DMS53 treated with DMSO at 0.1 percent for 48 hours (cell line): Measurements from ENCODE around the gene TMEM256.

ENCODE experiments used
- DNase-seq: peaks from one replicate; lab custom pipeline; 2025; ENCODE audit not compliant: unreplicated experiment; lab: John Stamatoyannopoulos, UW

TMEM256 gene

DNA sequence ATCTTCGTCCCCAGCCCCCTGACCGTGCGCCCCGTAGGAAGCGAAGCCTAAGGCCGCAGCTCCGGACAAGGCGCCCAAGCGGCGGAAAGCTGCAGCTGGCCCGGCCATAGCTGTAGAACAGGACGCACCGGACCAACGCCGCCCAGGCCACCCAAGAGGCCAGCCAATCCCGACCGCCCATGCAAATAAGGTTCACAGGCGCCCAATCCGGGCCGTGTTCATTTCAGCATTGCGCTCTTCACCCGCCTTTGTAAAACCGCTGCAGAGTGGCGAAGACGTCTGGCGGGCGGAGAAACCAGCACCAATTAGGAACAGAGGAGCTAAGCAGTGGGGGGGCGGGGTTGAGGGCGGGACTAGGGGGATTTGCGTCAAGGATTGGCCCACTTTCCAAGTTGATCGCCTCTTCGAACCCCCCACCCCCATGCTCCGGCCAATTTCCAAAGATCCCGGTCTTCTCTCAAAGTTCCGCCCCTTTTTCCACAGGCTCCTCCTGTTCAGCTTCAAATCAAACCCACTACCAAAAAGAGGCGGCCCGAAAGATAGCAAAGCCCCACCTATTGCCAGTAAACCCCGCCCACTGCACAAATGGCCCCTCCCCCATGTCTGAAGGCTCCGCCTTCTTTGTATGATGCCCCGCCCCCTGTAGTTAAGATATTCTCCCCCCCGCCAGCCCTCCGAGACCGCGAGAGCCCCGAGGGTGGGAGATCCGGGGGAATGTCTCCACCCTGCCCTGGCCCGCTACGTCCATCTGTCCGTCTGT is at the start of gene TMEM256:
Gene TMEM256 (minus strand): TSS at position 121 of the 760 bp plus-strand sequence. CDS start 13 bp downstream, at position 108.
- peak; percentile 100 for DNase-seq

DNA sequence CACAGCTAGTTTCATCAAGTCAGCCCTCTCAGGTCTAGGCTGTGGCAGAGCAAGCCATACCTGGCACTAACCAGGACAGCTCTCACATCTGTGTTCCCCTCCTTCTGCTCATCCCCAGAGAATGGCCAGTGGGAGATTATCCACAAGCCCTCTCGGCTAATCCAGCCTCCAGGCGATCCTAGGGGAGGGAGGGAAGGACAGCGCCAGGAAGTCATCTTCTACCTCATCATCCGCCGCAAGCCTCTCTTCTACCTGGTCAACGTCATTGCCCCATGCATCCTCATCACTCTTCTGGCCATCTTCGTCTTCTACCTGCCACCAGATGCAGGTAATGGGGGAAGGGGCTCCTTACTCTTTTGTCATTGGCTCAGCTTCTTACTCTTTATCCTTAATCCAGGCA is 44.6 kb upstream of the TMEM256 start:
- no peak for DNase-seq

DNA sequence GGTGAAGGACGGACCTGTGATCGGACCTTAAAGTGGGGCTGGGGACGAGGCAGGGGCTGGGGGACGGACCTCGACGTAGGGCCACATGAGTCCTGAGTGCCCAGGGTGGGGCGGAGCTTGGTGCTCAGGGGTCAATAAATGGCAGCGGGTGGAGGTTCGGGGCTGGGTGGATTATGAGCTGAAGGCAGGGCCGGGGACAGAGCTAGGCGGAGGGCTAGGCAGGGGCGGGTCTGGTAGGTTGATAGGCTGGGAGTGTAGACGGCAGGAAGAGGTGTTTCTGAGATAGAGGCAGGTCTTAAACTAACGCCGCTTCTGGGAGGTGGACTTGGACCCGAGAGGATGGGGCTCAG is 41.7 kb upstream of the TMEM256 start:
- DNase-seq, result peak; percentile 81

DNA sequence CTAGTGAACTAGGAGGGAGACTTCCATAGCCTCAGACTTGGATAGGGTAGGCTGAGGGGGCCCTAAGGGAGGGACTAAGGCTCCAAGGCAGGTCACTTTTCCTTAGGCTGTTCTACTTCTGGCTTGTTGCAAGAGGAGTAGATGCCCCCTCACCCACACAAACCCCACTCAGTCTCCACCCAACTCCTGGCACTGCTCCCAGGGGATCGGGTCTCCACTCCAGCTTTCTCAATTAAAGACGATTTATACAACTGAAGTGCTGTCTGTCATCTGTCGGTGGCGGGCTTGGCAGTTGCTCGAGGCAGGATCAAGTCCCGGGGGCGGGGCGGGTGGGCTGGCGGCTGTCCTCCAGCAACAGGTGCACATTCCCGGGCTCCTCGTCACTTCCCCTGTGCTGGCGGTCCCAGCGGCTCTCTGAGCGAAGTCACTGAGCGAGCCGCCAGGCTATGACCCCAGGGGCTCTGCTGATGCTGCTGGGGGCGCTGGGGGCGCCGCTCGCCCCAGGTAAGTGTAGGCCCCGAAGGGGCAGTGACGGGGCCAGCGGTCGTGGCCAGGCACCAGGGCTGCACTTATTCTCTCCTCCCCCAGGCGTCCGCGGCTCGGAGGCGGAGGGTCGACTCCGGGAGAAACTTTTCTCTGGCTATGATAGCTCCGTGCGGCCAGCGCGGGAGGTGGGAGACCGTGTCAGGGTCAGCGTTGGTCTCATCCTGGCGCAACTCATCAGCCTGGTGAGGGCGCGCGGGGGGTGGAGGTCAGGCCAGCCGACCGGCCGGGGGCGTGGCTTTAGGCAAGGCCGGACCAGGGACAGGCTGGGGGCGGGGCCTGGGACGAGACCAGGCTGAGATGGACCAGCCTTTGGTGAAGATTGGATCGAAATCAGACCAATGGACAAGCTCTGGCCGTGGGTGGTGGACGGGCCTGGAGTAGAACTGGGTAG is 41.1 kb upstream of the TMEM256 start, which contains the start of gene CHRNB1:
Gene CHRNB1 (plus strand): TSS at position 380 of the 937 bp plus-strand sequence. CDS start 67 bp downstream, at position 447.
- DNase-seq, result peak; percentile 81

DNA sequence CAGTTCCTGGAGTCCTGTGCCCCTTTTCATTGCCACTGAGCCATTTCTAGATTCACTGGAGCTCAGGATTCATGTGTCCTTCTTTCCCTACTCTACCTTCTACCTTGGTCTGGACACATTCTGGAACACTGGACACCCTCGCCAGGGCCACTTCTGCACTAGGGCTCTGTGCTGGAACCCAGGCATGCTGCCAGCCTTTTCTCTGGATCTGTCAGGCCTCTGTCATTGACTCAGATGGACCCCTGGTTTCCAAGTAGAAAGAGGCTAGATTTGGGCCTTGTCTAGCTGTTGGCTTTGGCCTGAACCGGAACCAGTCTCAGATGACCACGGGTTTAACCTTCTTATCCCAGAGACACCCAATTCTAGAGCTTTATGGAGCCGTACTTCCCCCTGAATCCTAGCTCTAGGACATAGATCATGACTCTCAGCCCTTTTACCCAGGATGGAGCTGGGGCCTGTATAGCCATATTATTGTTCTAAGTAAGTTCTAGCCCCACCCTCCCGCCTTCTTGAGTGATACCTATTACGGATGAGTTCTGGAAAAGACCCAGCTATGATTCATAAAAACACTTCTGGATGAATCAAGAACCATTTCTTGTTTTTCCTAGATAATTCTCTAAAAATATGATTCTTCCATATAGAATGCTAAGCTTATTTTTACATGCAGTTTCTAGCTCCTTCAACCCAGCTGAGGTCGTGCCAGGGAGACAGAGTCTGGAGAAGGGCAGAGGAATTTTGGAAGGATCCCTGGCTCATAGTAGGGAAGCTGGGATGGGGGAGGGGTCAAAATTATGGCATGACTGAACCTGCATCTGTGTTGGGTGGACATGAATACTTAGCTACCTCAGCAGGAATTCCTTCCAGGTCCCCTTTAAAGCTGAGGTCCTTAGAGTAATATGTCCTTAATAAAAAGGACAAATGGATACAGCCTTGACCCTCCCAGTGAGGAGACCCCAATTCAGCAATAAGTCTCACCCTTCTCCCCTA is 39.9 kb upstream of the TMEM256 start:
- no peak for DNase-seq

DNA sequence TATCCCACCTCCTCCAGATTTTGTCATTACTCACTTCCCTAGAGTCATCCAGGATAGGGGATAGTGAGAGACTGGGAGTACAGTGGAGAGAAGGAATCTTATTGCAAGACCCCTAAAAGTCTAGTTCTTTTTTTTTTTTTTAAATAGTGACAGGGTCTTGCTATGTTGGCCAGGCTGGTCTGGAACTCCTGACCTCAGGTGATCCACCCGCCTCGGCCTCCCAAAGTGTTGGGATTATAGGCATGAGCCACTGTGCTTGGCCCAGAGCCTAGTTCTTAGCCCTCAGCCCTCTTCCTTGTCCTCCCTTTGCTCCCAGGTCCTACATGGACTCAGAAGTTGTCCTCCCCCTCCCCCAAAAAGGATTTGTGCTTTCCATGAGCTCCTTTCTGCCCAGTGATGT is 38.2 kb upstream of the TMEM256 start:
- DNase-seq, result no peak

DNA sequence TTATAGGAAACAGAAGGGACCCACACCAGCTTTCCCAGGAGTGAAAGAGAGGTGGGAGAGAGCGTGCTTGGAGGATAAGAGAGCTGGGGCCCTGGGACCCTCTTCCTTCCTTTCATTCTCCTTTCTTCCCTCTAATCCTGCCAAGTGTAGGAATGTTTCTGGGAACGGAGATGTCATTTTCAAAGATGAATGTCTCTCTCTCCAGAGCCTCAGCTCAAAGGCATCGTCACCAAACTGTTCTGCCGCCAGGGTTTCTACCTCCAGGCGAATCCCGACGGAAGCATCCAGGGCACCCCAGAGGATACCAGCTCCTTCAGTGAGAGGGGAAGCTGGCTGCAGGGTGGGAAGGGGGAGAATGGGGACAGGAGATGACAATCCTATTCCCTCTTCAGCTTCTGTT is 37.4 kb upstream of the TMEM256 start:
- DNase-seq, result no peak

DNA sequence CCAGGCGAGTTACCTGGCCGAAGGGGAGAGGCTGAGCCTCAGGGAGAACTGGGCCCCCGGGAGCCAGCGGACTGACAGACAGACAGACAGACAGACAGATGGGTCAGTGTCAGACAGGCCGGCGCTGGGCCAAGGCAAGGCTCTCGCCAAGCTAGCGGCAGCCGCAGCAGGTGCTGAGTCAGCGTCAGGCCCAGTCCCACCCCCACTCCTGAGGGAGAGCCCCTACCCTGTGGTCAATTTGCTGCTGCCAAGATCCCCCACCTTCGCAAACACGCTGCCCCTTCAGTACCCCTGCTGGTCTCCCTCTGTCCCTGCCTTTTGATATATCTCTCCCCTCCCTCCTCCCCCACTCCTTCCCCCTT is 36.9 kb upstream of the TMEM256 start:
- no peak for DNase-seq

DNA sequence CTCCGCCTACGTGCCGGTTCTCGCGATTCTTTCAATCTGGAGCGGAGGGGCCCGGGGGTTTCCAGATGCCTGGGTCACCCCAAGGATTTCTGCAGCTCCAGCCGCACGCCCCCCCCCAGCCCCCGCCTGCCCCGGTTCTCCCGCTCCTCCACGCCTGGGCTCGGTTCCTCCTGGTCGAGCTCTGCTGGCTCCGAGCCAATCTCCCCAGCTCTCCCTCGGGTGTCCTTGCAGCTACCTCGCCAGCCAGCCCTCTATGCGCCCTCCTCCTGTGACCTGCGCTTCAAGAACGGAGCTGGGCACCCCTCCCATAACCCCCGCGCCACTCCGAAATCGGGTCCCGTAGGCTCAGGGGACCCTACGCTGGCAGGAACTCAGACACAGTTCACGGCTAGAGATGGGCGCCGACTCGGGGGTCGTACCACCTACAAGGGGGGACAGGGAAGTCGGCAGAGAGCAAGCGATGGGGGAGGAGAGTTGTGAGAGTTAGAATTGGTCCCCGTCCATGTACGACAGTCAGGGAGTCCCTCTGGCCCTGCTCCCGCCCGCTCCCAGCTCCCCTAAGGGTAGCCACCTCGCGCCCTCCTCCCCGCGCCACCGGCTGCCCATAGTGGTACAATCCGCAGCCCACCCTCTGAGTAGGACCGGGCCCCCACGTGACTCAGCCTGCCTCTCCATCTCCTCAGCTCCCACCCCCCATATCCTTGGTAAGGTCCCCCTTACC is 36.4 kb upstream of the TMEM256 start:
- DNase-seq, result peak; percentile 38

DNA sequence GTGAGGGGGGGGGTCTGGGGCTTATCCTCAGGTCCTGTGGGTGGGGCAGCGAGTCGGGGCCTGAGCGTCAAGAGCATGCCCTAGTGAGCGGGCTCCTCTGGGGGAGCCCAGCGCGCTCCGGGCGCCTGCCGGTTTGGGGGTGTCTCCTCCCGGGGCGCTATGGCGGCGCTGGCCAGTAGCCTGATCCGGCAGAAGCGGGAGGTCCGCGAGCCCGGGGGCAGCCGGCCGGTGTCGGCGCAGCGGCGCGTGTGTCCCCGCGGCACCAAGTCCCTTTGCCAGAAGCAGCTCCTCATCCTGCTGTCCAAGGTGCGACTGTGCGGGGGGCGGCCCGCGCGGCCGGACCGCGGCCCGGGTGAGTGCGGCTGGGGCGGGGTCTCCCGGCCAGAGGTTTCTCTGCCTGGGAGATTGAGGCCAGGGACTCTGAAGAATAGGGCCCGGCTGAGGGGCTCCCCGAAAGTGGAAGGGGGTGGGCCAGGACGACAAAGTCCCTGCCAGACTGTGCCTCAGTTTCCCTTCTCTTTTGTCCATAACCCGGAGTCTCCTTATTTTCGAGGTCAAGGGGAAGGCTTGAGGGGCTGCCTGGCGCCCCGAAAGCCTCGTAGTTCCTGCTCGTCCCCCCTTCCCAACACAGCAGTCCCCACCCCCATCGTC is 35.7 kb upstream of the TMEM256 start, which contains the start of gene FGF11:
Gene FGF11 (plus strand): TSS at position 51 of the 651 bp plus-strand sequence. CDS start 109 bp downstream, at position 160.
- no peak for DNase-seq

DNA sequence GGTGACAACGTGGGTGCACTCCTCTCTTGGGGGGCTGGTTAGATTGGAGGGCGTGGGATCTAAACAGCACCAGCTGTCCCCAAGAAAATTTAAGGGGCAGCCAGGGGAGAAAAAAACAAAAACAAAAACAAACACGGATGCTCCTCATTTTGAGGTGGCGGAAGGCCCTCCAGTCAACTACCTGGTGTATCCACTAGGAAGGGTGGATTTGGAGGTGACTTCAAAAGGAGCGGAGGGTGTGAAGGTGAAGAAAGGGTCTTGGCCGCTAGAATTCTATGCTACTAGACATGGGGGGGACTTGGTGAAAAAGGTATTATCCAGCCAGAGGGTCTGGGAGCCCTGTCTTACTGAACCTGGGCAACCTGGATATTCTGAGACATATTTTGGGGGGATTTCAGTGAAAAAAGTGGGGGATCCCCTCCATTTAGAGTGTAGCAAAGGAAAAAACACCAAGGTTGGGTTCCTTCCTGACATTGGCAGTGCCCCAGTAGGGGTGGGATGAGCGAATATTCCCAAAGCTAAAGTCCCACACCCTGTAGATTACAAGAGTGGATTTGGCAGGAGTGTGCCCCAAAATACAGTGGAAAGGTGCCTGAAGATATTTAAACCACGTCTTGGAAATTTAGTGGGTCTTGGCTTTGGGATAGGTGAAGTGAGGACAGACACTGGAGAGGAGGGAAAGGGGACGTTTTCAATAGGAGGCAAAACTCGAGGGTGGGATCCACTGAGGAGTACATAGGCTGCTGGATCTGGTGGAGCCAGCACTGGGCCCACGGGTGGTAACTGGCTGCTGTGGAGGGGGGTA is 35.0 kb upstream of the TMEM256 start:
- no peak for DNase-seq

DNA sequence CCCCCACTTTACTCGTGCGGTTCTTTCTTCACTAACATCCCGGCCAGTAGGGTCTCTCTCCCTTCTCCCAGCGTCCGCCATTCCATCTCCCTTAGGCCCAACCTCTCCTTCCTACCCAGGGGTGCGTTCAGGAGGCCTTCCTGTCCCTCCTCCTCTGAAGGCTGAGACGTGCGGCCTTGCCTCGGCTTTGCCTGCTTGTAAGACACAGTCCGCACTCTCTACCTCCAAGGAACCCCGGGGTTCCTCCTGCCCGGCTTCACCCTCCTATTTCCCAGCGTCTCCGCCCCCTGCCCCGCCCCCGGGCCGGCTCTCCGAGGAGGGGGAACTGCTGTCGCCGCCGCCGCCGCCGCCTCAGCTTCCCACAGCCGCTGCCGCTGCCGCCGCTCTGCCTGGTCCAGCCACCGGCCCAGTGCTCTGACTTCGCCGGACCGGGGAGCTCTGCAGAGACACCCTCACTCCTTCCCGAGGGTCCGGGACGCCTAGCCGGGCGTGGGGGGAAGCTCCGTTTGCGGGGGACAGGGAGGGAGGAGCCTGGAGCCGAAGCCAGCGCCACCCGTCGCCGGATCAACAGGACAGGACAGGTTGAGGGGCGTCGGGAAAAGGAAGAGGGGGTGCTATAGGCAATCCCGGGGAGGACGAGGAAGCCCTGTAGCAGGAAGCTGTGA is 34.2 kb upstream of the TMEM256 start:
- DNase-seq, result peak; percentile 79

DNA sequence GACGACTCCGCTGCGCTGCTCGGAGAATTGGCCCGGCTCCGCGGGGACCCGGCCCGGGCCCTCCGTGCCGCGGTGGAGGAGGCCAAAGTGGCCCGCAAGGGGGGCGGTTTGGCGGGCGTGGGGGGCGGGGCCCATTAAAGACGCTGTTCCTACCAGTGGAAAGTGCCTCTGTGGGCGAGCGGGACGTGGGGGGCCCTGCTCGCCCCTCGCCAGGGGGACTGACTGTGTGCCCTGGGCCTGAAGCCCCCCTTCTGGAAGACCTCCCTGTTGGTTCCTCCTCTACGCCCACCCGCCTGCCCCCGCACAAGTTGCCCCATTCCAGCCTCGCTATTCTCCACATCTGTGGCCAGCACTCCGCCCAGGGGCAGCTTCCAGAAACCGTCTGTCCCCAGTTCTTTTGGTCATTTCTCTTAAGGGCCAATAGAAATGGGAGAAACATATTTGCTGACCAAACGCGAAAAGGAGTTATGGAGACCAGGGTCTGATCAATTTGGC is 33.5 kb upstream of the TMEM256 start:
- DNase-seq, result peak; percentile 58

DNA sequence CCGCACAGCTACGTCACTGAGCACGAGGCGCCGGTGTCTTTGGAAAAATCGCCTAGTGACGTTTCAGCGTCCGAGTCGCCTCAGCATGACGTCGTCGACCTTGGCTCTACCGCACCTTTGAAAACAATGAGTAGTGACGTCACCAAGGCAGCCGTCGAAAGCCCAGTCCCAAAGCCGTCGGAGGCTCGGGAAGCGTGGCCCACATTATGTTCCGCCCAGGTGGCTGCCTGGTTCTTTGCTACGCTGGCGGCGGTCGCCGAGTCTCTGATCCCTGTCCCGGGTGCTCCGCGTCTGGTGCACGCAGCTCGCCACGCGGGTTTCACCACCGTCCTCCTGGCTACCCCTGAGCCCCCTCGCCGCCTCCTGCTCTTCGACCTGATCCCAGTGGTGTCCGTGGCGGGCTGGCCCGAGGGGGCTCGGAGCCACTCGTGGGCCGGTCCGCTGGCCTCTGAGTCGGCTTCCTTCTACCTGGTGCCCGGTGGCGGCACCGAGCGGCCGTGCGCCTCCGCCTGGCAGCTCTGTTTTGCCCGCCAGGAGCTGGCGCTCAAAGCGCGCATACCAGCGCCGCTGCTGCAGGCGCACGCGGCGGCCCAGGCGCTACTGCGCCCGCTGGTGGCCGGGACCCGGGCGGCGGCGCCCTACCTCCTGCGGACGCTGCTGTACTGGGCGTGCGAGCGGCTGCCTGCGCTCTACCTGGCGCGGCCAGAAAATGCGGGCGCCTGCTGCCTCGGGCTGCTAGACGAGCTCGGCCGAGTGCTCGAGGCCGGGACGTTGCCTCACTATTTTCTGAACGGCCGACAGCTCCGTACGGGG is 32.9 kb upstream of the TMEM256 start:
- peak; percentile 93 for DNase-seq

DNA sequence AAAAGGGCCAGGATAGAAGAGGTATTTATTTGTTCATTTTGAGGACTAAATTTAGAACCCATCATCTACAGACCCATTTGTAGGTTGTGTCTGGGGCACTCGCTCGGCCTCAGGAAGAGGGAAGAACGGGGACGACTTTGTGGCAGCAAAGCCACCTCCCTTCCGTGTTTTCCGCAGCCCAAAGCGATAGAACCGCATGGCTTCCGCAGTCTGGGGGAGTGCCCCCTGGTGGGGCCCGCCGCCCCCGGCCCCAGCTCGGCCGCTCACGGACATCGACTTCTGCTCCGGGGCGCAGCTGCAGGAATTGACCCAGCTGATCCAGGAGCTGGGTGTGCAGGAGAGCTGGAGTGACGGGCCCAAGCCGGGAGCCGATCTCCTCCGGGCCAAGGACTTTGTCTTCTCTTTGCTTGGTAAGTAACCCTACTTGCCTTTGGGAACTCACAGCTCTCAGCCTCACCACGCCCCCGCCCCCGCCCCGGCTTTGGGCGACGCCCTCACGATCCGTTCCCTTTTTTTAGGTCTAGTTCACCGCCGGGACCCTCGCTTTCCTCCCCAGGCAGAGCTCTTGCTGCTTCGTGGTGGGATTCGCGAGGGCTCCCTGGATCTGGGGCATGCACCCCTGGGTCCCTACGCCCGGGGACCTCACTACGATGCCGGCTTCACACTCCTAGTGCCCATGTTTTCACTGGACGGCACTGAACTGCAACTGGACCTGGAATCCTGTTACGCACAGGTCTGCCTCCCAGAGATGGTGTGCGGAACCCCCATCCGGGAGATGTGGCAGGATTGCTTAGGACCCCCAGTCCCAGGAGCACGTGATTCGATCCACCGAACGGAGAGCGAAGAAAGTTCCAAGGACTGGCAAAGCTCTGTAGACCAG is 32.0 kb upstream of the TMEM256 start:
- DNase-seq, result peak; percentile 82

DNA sequence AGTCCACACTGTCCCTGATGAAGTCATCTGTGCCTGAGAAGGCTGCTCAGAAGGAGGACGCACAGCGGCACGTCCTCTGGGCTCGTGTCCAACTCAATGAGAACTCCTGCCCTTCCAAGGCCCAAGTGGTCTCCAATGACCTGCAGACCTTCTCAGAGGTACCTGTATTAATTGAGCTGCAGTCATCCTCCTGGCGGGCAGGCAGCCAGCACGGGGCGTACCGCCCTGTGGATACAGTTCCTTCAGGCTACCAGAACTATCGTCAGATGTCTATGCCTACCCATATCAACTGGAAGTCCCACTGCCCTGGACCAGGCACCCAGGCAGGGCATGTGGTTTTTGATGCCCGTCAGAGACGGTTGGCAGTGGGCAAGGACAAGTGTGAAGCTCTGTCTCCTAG is 28.4 kb upstream of the TMEM256 start:
- DNase-seq, result no peak
